A673 (cell line): ENCODE data around the gene PUDP.
"Not testable (repeated sequence)": the region's sequence is repeated elsewhere in the genome, so short reads cannot be mapped to it uniquely, and the experiment has no call there.

Source experiments
- EZH2 ChIP-seq: fragments of 200-600 bp; sonication (generic); IDR thresholded peaks from 2 replicates; pipeline ENCODE4 v1.6.1; 2017; ENCODE audit warnings: borderline replicate concordance, low read depth, mild to moderate bottlenecking, mixed read lengths, antibody characterized with exemption, low read length; ENCODE audit not compliant: poor library complexity, severe bottlenecking
- TF ChIP-seq, protein P1 (sequence below): fragments of 300-800, 200-600 bp; sonication (generic); conservative IDR thresholded peaks from 2 replicates; pipeline ENCODE4 v1.5.1; 2017; ENCODE audit warnings: low read depth, mild to moderate bottlenecking, antibody characterized with exemption, low read length, moderate library complexity, mixed read lengths

DNA sequence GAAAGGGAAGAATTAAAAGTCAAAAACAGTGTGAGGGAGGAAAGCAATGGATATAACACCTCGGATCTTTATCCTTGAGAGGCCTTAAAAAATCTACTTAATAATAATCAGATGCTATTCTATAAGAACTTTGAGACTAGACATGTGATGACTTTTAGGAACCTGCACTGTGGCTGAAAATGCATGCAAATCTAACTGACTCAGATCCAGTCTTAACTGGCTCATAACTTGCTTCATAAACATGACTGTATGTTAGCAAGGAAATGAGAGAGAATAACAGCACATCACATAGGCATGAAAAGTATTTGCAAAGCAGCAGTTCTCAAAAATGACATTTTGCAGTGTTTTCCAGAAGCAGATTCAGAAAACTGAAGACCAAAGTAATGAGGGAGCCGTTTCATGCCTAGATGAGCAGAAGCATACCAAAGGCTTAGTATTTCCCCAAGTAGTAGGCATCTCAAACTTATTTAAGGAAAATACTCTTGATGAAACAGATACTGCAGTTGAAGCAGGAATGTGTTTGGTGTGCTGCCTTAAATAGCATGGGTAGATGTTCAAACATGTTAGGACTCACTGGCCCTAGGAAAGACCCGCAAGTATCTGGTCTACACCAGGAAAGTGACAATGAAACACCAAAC lies 104.0 kb downstream of the PUDP start:
- TF ChIP-seq, protein P1, sequence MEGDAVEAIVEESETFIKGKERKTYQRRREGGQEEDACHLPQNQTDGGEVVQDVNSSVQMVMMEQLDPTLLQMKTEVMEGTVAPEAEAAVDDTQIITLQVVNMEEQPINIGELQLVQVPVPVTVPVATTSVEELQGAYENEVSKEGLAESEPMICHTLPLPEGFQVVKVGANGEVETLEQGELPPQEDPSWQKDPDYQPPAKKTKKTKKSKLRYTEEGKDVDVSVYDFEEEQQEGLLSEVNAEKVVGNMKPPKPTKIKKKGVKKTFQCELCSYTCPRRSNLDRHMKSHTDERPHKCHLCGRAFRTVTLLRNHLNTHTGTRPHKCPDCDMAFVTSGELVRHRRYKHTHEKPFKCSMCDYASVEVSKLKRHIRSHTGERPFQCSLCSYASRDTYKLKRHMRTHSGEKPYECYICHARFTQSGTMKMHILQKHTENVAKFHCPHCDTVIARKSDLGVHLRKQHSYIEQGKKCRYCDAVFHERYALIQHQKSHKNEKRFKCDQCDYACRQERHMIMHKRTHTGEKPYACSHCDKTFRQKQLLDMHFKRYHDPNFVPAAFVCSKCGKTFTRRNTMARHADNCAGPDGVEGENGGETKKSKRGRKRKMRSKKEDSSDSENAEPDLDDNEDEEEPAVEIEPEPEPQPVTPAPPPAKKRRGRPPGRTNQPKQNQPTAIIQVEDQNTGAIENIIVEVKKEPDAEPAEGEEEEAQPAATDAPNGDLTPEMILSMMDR, result not testable (repeated sequence)
- not testable (repeated sequence) for TF ChIP-seq EZH2
